ENCODE measurements around the gene SETD2. TPM values are rescaled to one million over a fixed set of nuclear protein-coding genes. Genes with fewer than 3 reads are reported as not detected.
A peak's percentile ranks its signal among the peaks of the same experiment; 100 is the strongest.

Gene SETD2
- total RNA-seq, 1 donor: 45.3 TPM

GRCh38 chr3:47010910-47011309 lies 153.0 kb downstream of the SETD2 start:
- no peak overlapping the region for H3K4me3 ChIP-seq (ENCODE audit: low read depth, low read length)
- TF ChIP-seq CTCF (IDR thresholded peaks at IDR 0.05; ENCODE audit: insufficient read depth, low read depth, low read length): no peak
- no peak for DNase-seq (ENCODE audit: low read depth)

- TF ChIP-seq CTCF (IDR thresholded peaks at IDR 0.05; ENCODE audit: insufficient read depth, low read depth, low read length): no peak
- peak overlapping the region; percentile 60 for H3K4me3 ChIP-seq (ENCODE audit: low read depth, low read length)
- DNase-seq (ENCODE audit: low read depth): no peak
These were observed 153.7 kb downstream of the SETD2 start for GRCh38 chr3:47010111-47010712.

GRCh38 chr3:47009225-47010110 lies 154.4 kb downstream of the SETD2 start:
- peak overlapping the region; percentile 60 for H3K4me3 ChIP-seq (ENCODE audit: low read depth, low read length)
- peak; percentile 95 for DNase-seq (ENCODE audit: low read depth)
- TF ChIP-seq CTCF (IDR thresholded peaks at IDR 0.05; ENCODE audit: insufficient read depth, low read depth, low read length): no peak

GRCh38 chr3:47008851-47009224 lies 155.1 kb downstream of the SETD2 start:
- peak overlapping the region; percentile 60 for H3K4me3 ChIP-seq (ENCODE audit: low read depth, low read length)
- no peak for DNase-seq (ENCODE audit: low read depth)
- TF ChIP-seq CTCF (IDR thresholded peaks at IDR 0.05; ENCODE audit: insufficient read depth, low read depth, low read length): no peak

- no peak for DNase-seq (ENCODE audit: low read depth)
- TF ChIP-seq CTCF (IDR thresholded peaks at IDR 0.05; ENCODE audit: insufficient read depth, low read depth, low read length): no peak
- H3K4me3 ChIP-seq (ENCODE audit: low read depth, low read length): no peak overlapping the region
These were observed 155.6 kb downstream of the SETD2 start for GRCh38 chr3:47008234-47008796.

- TF ChIP-seq CTCF (IDR thresholded peaks at IDR 0.05; ENCODE audit: insufficient read depth, low read depth, low read length): no peak
These were observed 156.3 kb downstream of the SETD2 start for GRCh38 chr3:47007482-47008233.

More at GRCh38 chr3:47007482-47008233, 156.3 kb downstream of the SETD2 start:
- no peak overlapping the region for H3K4me3 ChIP-seq (ENCODE audit: low read depth, low read length)
- DNase-seq (ENCODE audit: low read depth): no peak
